Measurements from ENCODE around the gene MBP. TPM values are rescaled to one million over a fixed set of nuclear protein-coding genes. Genes with fewer than 3 reads are reported as not detected.

Gene MBP
- total RNA-seq, result 60.4 TPM

DNA sequence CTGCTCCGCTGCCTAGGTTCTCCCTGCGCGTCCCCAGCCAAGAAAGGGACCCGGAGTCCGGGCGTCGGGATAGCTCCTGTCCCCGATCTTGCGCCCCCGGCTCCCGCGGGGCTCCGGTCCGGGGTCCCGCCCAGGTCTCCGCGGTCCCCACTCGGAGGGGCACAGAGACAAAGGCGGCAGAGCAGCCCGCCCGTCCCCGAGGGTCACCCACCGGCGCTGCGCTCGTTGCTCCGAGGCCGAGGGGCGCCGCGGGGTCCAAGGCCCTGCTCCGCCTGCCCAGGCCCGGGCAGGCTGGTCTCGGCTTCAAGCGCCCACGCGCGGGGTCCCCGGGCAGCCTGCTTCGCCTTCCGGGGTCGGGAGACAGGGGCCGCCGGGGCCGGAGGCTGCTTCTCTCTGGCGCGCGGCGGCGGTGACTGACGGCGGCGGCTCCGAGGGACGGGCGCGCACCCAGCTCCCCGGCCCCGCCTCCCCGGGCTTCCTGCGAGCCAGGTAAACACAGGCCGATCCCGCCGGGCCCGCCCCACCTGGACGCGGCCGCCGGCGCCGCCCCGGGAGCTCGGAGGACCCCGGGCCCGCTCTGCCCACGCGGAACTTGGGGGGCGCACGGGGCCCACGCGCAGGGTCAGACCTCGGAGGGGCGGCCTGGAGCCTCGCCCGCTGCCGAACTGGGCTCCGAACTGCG, at the start of gene MBP:
MBP (minus strand) TSS at position 415 of the 682 bp plus-strand sequence. CDS start 27,522 bp downstream, outside the sequence.

Other genes with a start within 250 kb of the MBP start
- 7.8 TPM for gene GALR1, start 117.1 kb upstream of the MBP start, total RNA-seq

Measured in diencephalon (tissue), 1 donor.